HG03066 (cell line): ENCODE measurements around the gene DNAJC25.
"Not testable (repeated sequence)": the region's sequence is repeated elsewhere in the genome, so short reads cannot be mapped to it uniquely, and the experiment has no call there.

Experiments
- ATAC-seq: cut with Tn5 transposase; IDR thresholded peaks from one replicate; pipeline ENCODE4 v1.9.1; 2021; ENCODE audit warnings: low read depth; ENCODE audit not compliant: unreplicated experiment

The DNAJC25 gene

DNA sequence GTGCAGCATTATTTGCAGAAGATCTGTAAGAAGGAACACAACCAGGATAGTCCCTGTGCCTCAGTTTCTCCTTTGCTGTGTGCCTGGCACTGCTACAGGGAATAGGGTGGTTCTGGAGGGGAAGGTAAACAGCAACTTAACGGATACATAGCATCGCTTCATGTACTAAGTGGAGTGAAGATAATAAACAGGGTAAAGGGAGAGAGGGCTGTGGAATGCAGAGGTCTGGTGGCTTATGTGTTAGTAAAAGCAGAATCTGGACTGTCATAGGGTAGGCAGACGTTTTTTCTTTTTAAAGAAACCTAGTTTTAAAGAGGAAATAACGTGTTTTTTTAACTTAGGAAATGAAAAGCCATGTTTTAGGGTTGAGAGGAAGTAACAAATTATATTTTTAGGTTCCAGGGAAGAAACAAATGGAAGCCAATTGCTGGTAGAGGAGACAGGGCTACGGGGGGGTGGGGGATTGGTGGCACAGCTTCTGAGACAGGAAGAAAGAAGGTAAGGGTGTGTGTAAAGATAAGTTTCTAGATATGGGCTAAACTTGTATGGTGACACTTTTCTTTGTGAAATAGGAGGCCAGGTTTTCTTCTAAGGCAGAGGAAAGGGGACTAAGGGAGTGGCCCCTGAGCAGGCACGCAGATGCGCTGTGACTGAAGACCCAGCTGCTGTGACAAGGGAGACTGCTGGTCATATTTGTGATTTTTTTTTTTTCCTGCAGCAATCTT is 31.6 kb downstream of the DNAJC25 start:
- ATAC-seq: no peak

DNA sequence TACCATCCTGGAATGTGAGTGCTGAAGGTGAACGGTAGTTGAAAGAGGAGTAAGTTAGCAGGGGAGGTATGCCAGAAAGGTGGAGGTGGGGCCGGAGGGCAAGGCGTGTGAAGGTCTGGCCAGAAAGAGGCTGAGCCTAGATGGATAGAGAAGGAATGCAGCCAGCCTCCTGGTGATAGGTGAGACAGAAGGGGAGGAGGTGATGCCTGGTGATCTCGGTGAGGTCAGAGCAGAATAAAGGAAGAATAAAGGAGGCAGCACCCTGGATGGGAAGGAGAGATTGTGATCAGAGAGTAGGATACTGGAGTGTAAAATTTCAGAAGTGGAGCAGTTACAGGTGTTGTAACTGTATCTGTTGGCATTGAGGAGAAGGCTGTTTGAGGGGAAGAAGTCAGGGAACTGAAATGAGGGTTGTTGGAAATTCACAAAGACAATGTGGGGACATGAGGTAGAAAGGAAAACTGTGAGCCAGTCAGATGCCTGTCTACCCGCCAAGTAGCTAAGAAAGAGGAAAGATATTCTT is 32.2 kb downstream of the DNAJC25 start:
- no peak for ATAC-seq

DNA sequence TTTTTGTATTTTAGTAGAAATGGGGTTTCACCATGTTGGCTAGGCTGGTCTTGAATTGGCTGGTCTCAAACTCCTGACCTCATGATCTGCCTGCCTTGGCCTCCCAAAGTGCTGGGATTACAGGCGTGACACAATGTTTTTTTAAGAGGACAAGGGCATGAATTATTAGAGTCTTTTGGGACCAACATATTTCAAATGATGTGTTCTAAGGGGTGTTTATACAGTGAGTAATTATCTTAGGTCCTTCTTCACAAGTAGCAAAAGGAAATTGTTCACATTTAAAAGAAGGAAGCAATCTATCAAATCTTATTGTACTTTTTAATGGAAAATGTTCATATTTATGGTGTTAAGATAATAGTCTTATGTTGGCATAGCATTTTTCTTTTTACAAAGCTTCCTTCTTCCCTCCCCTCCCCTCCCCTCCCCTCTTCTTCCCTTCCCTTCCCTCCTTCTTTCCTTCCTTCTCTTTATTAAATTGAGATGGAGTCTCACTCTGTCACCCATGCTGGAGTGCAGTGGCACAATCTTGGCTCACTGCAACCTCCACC is 37.0 kb downstream of the DNAJC25 start:
- no peak for ATAC-seq

- not testable (repeated sequence) for ATAC-seq
Observed at GRCh38 chr9:111668601-111669000, 37.5 kb downstream of the DNAJC25 start.

DNA sequence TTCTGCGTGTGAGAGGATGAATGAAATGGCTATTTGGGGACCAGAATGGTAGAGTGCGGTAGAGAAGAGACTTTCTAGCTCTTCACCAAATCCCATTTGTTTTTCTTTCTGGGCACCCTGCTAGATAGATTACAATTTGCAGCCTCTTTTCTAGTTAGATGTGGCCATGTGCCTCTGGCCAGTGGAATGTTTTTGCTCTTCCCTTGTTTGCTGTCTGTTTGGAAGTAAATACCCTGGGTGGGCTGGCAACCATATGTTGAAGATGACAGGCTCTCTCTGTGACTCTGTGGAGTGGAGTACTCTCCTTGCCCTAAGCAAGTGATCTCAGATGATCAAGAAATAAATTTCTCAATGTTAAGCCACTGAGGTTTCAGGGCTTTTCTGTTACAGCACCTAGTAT is 43.2 kb downstream of the DNAJC25 start:
- no peak for ATAC-seq

GRCh38 chr9:111676116-111676515 is 45.0 kb downstream of the DNAJC25 start:
- ATAC-seq: no peak

GRCh38 chr9:111678293-111678692 is 47.2 kb downstream of the DNAJC25 start:
- ATAC-seq: no peak

DNA sequence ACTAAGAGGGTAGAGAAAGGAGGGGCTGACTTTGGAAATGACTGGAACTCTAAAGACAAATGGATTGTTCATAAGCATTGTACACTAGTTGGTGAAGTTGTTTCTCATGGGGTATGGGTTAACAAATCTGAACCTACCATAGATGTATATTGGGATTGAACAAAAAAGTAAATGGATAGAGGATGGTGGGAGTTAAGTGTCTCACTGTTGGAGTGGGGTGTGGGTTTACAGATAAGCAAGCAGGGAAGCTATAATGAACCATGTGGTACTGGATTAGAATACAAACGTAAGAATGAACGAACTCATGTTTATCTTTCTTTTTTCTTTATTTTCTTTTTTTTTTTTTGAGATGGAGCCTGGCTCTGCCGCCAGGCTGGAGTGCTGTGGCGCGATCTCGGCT is 48.1 kb downstream of the DNAJC25 start:
- no peak for ATAC-seq

GRCh38 chr9:111683392-111683791 is 52.3 kb downstream of the DNAJC25 start:
- ATAC-seq: no peak

DNA sequence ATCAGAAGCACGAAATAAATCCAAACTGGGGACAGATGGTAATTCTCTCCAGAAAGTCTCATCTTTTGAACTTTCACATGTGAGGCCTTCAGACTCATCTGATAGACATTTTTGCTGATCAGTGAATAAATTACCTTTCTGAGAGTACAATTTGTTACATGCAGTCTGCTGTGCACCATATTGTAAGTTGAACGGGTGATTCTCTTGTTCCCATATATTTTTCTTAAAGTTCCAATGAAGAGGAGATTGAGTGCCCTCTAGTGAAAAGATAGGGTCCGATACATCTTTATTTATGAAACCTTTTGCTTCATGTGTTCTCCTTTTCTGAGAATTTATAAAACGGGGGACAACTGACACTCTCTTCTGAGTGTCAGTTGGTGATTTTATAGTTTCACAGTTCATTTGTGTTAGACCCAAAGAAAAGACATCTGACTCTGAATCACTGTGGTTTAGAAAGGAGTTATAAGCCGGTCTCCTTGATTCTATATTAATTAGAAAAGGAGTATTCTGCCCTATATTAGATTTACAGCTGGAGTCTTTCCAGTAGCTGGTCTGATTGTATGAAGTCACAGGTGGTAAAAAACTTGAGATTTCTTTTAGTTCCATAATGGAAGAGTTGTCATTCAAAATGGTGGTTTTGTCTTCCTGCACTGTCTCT is 60.7 kb downstream of the DNAJC25 start:
- no peak for ATAC-seq

- no peak for ATAC-seq
Observed at GRCh38 chr9:111696796-111697195, 65.7 kb downstream of the DNAJC25 start.

DNA sequence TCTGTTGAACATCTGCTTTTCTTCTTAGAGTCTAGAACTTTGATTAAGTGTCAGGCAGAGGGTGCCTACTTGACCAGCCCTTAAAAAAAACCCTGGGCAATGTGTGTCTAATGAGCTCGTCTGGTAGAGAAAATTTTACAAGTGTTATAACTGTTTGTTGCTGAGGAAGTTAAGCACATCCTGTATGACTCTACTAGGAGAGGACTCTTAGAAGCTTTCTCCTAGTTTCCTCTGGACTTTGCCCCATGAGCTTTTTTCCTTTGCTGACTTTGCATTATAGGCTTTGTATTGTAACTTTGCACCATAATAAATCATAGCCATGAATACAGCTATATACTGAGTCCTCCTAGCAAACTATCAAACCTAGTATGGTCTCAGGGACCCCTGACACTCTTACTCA is 69.6 kb downstream of the DNAJC25 start:
- no peak for ATAC-seq
